Fibroblast of skin of scalp (primary cell): ENCODE results near the gene MYL9.

ENCODE experiments used
- DNase-seq: peaks from one replicate; pipeline ENCODE4 v3.0.0-alpha.2; 2013

The MYL9 gene

GRCh38 chr20:36585410-36586125 is 44.2 kb downstream of the MYL9 start:
- DNase-seq: peak; percentile 73

GRCh38 chr20:36587388-36588070 is 46.2 kb downstream of the MYL9 start:
- no peak for DNase-seq

GRCh38 chr20:36591281-36591680 is 50.0 kb downstream of the MYL9 start:
- DNase-seq: no peak

GRCh38 chr20:36591854-36592641 is 50.7 kb downstream of the MYL9 start:
- peak; percentile 64 for DNase-seq

- no peak for DNase-seq
Observed at GRCh38 chr20:36593347-36593929, 52.1 kb downstream of the MYL9 start.

GRCh38 chr20:36599912-36600345 is 58.6 kb downstream of the MYL9 start:
- no peak for DNase-seq
